Kidney epithelial cell (primary cell): Measurements from ENCODE around the gene TAF13. TPM values are rescaled to one million over a fixed set of nuclear protein-coding genes. Genes with fewer than 3 reads are reported as not detected.

Source experiments
- DNase-seq: peaks from one replicate; pipeline ENCODE4 v3.0.0-alpha.2; 2010; ENCODE audit warnings: low read depth
- H3K27me3 ChIP-seq: 2 replicates; pipeline ENCODE4 v1.6.0; 2011; ENCODE audit warnings: low read length; ENCODE audit not compliant: control insufficient read depth, insufficient read depth
- H3K36me3 ChIP-seq: 2 replicates; pipeline ENCODE4 v1.5.1; 2011; ENCODE audit warnings: low read length; ENCODE audit not compliant: control insufficient read depth, insufficient read depth
- H3K4me3 ChIP-seq: 2 replicates; pipeline ENCODE4 v1.5.1; 2011; ENCODE audit warnings: low read depth, mild to moderate bottlenecking, control low read depth, low read length
- CTCF ChIP-seq: IDR thresholded peaks from 2 replicates; pipeline ENCODE4 v1.5.1; 2011; ENCODE audit warnings: mild to moderate bottlenecking, moderate library complexity, low read length, control low read depth, inconsistent platforms; ENCODE audit not compliant: insufficient read depth, poor library complexity, severe bottlenecking
- total RNA-seq: library from RNA; depleted of rRNA; stranded (reverse); fragments of >200 nt; gene quantifications from 2 replicates; pipeline ENCODE4 v1.2.3, GENCODE V29; 2015

Gene TAF13
- total RNA-seq, 1 donor from 2014 or later: 55.0 TPM

DNA sequence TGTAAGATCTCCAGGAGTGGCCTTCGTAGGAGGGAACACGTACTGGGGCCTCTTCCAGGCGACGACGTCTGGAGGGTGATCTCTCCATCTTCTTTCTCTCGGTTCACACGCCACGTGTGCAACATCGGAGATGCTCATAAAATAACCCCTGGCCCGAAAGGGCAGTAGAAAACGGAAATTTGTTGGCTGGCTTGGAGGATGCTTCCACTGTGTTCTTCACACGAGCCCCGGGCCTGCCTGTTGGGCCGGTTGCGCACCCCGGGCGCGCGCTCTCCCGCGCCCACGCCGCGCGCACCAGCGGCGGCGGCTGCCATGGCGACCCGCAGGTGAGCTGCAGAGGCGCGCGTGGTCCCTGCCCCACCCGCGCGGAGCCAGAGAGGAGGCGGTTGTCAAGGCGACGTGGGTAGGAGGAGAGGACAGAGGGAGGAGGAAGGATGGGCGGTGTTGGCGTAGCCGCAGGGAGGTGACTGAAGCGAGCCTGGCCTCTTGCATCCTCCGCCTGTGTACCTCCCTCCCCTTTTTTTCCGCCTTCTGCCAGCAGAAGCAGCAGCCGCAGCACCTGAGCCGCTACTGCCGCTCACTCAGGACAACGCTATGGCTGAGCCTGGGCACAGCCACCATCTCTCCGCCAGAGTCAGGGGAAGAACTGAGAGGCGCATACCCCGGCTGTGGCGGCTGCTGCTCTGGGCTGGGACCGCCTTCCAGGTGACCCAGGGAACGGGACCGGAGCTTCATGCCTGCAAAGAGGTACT is 38.0 kb upstream of the TAF13 start, which contains the start of gene ELAPOR1:
Gene ELAPOR1 (plus strand): TSS at position 526 of the 752 bp plus-strand sequence. CDS start 69 bp downstream, at position 595.
- Histone ChIP-seq H3K27me3 (peaks cover 22% of the 10 kb centered on the region), H3K4me3 (no peak within 1 kb of the TSS), H3K36me3 (no peaks in the 10 kb centered on the region)
- TF ChIP-seq CTCF: no peak
- DNase-seq: no peak

- TF ChIP-seq CTCF: peak; percentile 99
- DNase-seq: peak; percentile 68
- no peak overlapping the region for H3K4me3 ChIP-seq
These were observed 37.0 kb upstream of the TAF13 start for GRCh38 chr1:109112652-109113285.

GRCh38 chr1:109112056-109112651 is 36.4 kb upstream of the TAF13 start:
- H3K4me3 ChIP-seq: no peak overlapping the region
- no peaks in the 10 kb centered on the region for H3K36me3 ChIP-seq
- peaks cover 22% of the 10 kb centered on the region for H3K27me3 ChIP-seq
- TF ChIP-seq CTCF: no peak
- no peak for DNase-seq

More at GRCh38 chr1:109112652-109113285, 37.0 kb upstream of the TAF13 start:
- H3K27me3 ChIP-seq: peaks cover 22% of the 10 kb centered on the region
- H3K36me3 ChIP-seq: no peaks in the 10 kb centered on the region

- Histone ChIP-seq H3K36me3 (no peaks in the 10 kb centered on the region), H3K27me3 (peaks cover 22% of the 10 kb centered on the region), H3K4me3 (no peak overlapping the region)
- no peak for DNase-seq
- no peak for TF ChIP-seq CTCF
These were observed 35.7 kb upstream of the TAF13 start for GRCh38 chr1:109111386-109112055.

DNA sequence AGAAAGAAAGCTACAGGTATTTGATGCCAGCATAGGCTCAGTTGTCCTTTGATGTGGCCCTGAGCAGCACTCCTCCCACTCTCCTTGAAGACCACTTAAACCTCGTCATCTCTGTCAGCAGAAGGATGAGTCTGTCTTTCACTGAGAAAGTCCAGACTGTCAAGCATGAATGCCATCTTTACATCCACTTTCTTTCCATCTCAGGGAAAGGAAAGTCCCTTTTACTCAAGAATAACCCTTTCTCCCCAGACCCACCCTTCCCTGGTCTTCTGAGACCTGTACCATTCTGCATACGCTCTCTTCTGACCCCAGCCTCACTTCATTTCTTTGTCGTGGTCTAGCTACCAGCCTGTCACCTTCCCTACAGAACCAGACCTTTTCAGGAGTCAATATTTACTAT is 34.1 kb upstream of the TAF13 start:
- Histone ChIP-seq H3K4me3 (no peak overlapping the region), H3K36me3 (no peaks in the 10 kb centered on the region), H3K27me3 (peaks cover 22% of the 10 kb centered on the region)
- DNase-seq: no peak
- no peak for TF ChIP-seq CTCF
